ENCODE data around the gene ZNG1F.
"Not testable (repeated sequence)": the region's sequence is repeated elsewhere in the genome, so short reads cannot be mapped to it uniquely, and the experiment has no call there.

Gene ZNG1F

DNA sequence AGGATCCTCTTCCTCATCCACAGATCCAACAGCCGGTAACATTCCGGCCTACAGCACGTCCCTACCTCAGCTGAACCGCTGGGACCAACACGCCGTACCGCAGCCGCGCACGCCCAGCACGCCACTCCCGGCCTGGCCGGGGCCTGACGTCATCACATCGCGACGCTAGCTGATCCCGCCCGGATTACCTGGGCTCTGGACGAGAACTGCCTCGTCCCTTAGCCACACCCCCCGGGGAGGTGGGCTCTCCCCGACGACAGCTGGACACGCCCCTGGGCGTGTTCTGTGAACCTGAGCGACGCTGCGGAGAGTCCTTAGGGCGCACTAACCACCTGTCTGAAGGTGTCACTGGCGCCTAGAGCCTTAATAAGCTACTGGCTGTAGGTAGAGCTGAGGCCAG is at the start of gene ZNG1F:
Gene ZNG1F (minus strand): TSS at position 101 of the 400 bp plus-strand sequence. CDS start 59 bp downstream, at position 42.
- H3K4me3 ChIP-seq (ENCODE audit: low read depth, low read length); in situ Hi-C loops (cut with HindIII; ENCODE audit: low sequenced_read_pairs); DNase-seq (ENCODE audit: low read depth): not testable (repeated sequence)

DNA sequence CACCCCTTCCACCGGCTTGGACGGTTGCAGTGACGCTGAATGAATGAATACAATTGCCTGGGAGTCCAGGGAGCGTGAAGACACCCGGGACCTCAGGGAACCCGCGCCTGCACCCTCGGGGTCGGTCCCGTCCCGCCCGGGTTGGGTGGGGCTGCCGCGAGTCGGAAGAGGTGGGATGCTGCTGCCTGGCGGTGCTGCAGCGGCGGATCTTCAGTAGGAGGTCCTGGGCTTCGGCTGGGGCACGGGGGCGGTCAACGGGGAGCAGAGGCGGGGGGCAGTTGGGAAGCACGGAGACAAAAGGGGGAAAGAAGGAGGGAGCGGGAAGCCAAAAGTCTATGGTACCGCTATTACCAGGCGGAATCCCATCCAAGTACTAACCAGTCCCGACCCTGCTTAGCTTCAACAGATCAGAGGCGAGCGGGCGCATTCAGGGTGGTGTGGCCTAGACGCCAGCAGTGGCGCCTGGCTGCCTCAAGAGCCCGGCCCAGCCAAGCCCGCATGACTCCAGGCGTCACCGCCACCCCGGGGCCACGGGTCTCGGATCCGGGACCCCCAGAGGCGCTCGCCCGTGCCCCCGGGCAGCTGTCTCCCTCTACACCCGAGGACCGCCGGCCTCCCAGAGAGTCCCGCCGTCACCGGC is 48.1 kb upstream of the ZNG1F start:
- in situ Hi-C loops (cut with HindIII; ENCODE audit: low sequenced_read_pairs); DNase-seq (ENCODE audit: low read depth): not testable (repeated sequence)
- peak overlapping the region; percentile 20 for H3K4me3 ChIP-seq (ENCODE audit: low read depth, low read length)

DNA sequence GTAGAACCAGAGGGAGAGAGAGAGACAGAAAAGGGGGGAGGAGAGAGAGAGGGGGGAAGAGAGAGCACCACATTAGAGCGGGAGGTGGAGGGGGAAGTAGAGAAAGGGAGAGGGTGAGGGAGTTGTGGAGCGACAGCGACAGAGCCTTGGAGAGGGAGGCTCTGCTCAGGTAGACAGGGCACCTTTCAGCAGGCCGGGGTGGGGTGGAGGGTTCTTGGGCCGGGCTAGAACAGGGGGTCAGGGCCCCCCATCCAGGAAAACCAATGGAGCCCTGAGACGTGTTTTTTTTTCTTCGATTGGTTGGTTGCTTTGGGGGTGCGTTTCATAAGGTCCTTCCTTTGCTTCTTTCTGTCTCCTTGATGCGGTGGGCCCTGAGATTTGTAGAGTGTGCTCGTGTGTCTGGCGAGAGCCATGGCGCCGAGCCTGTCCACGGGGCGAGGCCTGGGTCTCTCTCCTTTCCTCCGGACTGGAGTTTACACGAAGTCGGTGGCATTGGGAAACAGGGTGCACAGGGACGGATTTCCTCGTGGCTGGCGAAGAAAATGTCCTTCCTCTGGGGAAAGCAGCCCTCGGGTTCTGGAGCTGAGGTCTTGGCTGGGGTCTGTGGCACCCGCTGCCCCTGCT is 47.5 kb upstream of the ZNG1F start:
- H3K4me3 ChIP-seq (ENCODE audit: low read depth, low read length); in situ Hi-C loops (cut with HindIII; ENCODE audit: low sequenced_read_pairs); DNase-seq (ENCODE audit: low read depth): not testable (repeated sequence)

DNA sequence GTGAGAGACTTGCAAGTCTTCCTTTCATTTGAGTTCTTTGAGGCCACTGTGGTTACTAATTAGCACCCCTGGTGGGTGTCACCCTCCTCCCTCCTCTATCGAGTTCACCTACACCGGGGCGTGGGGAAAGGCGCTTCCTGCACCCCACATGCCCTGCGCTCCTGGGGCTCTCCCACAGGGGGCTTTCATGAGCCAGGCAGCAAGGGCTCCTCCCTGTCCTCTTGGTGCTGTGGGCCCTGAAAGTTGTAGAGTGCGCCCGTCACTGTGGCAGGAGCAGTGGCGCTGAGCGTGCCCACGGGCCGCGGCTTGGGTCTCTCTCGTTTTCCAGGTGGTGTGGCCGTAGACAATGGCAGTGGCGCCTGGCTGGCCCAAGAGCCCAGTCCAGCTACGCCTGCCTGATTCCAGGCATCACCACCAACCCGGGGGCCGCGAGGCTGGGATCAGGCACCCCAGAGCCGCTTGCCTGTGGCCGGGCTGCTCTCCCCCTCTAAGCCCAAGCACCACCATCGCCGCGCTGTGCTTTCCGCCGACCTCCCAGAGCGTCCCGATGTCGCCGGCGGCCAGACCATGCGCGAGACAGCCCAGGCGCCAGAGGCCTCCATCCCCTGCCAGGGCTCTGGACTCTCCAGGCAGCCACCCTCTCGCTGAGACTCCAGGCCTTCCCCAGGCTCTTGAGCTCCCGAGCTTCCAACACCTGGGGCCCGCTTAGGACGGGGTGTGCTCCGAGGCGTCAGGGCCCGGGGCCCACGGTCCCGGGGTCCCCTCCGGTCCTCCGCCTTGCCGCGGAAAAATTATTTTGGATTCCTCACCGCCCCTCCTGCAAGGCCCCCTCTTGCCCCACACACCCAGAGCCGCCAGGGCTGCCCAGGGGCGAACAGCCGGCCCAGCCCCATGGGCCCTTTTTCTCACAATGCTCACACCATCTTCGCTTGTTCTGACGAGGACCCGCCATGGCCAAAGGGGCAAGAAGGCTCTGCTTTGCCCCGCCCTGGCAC is 46.0 kb upstream of the ZNG1F start:
- in situ Hi-C loops (cut with HindIII; ENCODE audit: low sequenced_read_pairs), result not testable (repeated sequence)

DNA sequence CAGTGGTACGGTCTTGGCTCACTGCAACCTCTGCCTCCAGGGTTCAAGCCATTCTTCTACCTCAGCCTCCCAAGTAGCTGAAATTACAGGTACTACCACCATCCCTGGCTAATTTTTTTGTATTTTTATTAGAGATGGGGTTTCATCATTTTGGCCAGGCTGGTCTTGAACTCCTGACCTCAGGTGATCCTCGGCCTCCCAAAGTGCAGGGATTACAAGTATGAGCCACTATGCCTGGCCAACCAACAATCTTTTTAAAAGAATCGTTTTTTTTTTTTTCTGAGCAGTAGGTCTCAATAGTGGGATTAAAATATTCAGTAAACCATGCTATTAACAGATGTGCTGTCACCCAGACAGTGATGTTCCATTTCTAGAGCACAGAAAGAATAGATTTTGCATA is 45.1 kb upstream of the ZNG1F start:
- DNase-seq (ENCODE audit: low read depth); H3K4me3 ChIP-seq (ENCODE audit: low read depth, low read length); in situ Hi-C loops (cut with HindIII; ENCODE audit: low sequenced_read_pairs): not testable (repeated sequence)

More for the DNA sequence above, 46.0 kb upstream of the ZNG1F start:
- peak overlapping the region; percentile 23 for H3K4me3 ChIP-seq (ENCODE audit: low read depth, low read length)
- not testable (repeated sequence) for DNase-seq (ENCODE audit: low read depth)

DNA sequence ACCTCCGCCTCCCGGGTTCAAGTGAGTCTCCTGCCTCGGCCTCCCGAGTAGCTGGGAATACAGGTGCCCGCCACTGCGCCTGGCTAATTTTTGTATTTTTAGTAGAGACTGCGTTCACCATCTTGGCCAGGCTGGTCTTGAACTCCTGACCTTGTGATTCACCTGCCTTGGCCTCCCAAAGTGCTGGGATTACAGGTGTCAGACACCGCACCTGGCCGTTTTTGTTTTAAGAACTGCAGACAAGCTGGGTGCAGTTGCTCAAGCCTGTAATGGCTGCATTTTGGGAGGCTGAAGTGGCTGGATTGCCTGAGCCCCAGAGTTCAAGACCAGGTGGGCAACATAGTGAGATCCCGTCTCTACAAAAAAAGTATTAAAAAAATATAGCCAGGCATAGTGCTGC is 43.2 kb upstream of the ZNG1F start:
- H3K4me3 ChIP-seq (ENCODE audit: low read depth, low read length); in situ Hi-C loops (cut with HindIII; ENCODE audit: low sequenced_read_pairs); DNase-seq (ENCODE audit: low read depth): not testable (repeated sequence)

DNA sequence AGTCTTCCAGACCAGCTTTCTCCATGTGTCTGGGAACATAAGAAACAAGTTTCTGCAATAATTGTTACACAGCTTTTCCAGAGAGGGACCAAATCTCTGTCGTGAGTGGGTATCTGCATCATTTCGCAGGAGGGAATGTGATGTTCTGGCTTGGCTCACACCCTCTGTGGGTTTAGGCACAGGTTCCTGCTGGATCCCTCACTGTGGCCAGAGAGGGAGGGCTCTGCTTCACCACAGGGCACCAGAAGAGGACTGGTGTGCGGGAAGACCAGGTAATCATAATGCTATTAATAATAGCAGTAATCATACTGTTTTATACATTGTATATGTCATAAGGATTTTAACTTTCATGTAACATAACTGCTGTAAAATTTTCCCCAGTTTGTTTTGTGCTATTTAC is 41.3 kb upstream of the ZNG1F start:
- in situ Hi-C loops (cut with HindIII; ENCODE audit: low sequenced_read_pairs); H3K4me3 ChIP-seq (ENCODE audit: low read depth, low read length); DNase-seq (ENCODE audit: low read depth): not testable (repeated sequence)

DNA sequence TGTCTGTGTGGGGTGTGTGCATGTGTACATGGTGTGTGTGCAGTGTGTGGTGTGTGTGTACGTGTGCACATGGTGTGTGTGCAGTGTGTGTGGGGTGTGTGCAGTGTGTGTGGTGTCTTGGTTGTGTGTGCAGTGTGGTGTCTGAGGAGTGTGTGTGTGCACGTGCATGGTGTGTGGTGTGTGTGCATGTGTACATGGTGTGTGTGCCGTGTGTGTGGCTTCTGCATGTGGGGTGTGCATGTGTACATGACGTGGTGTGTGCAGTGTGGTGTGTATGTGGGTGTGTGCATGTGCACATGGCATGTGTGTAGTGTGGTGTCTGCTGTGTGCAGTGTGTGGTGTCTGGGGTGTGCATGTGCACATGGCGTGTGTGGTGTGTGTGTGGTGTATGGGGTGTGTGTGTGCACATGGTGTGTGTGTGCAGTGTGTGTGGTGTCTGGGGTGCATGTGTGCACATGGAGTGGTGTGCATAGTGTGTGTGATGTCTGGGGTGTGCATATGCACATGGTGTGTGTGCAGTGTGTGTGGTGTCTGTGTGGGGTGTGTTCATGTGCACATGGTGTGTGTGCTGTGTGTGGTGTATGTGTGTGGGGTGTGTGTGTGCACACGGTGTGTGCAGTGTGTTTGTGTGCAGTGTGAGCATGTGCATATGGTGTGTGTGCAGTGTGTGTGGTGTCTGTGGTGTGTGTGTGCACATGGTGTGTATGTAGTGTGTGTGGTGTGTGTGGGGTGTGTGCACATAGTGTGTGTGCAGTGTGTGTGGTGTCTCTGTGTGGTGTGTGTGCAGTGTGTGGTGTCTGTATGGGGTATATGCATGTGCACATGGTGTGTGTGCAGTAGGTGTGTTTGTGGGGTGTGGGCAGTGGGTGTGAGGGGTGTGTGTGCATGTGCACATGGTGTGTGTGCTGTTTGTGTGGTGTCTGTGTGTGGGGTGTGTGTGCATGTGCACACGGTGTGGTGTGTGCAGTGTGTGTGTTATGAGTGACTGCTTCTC is 40.6 kb upstream of the ZNG1F start:
- H3K4me3 ChIP-seq (ENCODE audit: low read depth, low read length), result no peak overlapping the region
- no peak for DNase-seq (ENCODE audit: low read depth)
- in situ Hi-C loops (cut with HindIII; ENCODE audit: low sequenced_read_pairs), result no loop called here
- TF ChIP-seq, protein P1, sequence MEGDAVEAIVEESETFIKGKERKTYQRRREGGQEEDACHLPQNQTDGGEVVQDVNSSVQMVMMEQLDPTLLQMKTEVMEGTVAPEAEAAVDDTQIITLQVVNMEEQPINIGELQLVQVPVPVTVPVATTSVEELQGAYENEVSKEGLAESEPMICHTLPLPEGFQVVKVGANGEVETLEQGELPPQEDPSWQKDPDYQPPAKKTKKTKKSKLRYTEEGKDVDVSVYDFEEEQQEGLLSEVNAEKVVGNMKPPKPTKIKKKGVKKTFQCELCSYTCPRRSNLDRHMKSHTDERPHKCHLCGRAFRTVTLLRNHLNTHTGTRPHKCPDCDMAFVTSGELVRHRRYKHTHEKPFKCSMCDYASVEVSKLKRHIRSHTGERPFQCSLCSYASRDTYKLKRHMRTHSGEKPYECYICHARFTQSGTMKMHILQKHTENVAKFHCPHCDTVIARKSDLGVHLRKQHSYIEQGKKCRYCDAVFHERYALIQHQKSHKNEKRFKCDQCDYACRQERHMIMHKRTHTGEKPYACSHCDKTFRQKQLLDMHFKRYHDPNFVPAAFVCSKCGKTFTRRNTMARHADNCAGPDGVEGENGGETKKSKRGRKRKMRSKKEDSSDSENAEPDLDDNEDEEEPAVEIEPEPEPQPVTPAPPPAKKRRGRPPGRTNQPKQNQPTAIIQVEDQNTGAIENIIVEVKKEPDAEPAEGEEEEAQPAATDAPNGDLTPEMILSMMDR (IDR thresholded peaks at IDR 0.05; ENCODE audit: low read depth, low read length, missing control alignments), result no peak

DNA sequence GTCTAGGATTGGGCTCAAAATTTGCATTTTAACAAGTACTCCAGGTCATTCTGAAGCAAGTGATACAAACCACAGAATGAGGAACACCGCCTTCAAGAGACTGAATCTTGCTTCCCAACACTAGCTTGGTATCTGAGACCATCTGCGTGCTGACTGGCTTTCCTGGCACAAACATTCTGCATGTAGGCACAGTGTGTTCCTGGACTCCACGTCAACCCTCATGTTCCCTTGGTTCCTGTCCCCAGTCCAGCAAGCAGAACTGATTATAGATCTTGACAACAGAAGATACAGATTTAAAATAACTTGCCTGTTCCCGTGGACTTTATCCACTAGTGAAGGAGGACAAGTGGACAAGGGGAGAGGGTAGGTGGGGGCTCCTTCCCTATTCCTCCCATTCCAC is 30.7 kb upstream of the ZNG1F start:
- in situ Hi-C loops (cut with HindIII; ENCODE audit: low sequenced_read_pairs); H3K4me3 ChIP-seq (ENCODE audit: low read depth, low read length); DNase-seq (ENCODE audit: low read depth): not testable (repeated sequence)

DNA sequence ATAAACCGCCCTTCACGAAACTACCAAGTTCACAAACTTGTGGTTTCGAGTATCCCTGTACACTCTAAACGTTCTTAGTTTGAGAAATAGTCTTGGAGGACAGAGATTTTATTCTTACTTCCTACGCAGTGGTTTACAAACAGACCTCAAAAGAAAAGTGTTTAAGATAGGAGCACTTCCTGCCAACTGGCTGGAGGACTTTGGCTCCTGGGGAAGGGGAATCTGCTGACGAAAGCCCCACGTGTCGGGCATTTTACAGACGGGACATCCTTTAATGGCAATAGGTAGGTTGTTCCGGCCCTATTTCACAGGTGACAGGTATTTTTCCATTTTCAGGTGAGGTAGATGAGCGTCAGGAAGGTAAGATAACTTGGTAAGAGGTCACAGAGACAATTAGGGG is 678 bp downstream of the ZNG1F start:
- in situ Hi-C loops (cut with HindIII; ENCODE audit: low sequenced_read_pairs); H3K4me3 ChIP-seq (ENCODE audit: low read depth, low read length): not testable (repeated sequence)

DNA sequence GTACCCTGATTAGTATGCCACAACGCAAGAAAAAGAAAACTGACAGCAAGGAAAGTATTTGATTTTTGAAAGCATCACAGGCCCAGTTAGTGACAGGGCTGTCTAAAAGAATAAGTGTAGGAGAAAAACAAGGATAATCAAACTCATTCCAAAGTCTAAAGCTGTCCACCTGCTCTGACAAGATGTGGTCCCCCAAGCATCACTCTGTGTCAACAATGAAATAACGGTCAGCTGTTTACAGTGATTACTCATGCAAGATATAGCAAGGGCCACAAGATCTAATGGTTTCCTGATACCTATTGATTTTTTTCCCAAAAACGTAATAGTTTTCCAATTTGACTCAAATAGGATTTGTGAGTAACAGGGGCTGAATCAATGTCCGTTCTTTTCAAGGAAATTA is 14.1 kb downstream of the ZNG1F start:
- in situ Hi-C loops (cut with HindIII; ENCODE audit: low sequenced_read_pairs); DNase-seq (ENCODE audit: low read depth); H3K4me3 ChIP-seq (ENCODE audit: low read depth, low read length): not testable (repeated sequence)

More for the DNA sequence above, 678 bp downstream of the ZNG1F start:
- not testable (repeated sequence) for DNase-seq (ENCODE audit: low read depth)

DNA sequence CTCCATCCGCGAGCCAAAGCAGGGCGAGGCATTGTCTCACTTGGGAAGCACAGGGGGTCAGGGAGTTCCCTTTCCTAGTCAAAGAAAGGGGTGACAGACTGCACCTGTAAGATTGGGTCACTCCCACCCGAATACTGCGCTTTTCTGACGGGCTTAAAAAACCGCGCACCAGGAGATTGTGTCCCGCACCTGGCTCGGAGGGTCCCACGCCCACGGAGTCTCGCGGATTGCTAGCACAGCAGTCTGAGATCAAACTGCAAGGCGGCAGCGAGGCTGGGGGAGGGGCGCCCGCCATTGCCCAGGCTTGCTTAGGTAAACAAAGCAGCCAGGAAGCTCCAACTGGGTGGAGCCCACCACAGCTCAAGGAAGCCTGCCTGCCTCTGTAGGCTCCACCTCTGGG is 39.0 kb downstream of the ZNG1F start:
- in situ Hi-C loops (cut with HindIII; ENCODE audit: low sequenced_read_pairs), result not testable (repeated sequence)

DNA sequence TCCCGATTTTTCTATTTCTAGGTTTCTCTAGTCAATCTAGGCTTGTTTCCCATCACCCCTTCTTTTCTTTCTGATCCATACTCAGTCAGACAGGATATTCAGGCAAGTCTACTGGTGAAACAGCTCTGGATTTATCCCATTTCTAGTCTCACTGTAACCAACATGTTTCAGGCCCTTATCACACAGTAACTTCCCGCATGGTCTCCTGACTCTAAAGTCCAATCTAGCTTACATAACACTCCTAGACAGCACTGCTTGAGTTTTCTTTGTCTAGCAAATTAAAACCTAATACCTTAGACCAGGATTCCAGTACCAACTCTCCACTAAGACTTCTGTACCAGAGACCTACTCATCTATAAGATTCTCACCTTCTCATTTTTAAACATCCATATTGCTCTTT is 47.2 kb downstream of the ZNG1F start:
- DNase-seq (ENCODE audit: low read depth); H3K4me3 ChIP-seq (ENCODE audit: low read depth, low read length); in situ Hi-C loops (cut with HindIII; ENCODE audit: low sequenced_read_pairs): not testable (repeated sequence)

More for the DNA sequence above, 39.0 kb downstream of the ZNG1F start:
- H3K4me3 ChIP-seq (ENCODE audit: low read depth, low read length); DNase-seq (ENCODE audit: low read depth): not testable (repeated sequence)

DNA sequence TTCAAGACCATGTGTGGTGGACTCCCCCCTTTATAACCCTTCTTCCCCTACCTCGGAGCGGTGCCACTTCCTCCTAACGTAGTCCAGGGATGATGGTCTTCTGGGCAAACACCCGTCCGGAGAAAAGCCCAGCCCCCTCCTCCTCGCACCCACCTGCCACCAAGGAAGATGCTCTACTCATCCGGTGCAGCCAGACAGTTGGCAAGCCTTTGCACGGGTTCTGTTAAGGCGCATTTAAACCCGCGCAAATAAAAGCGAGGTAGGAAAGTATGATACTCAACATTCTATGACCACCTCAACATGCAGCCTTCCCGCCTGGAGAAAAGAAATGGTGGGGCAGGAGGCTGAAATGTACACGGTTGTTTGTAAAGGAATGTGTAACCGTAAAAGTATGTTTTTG is 60.5 kb downstream of the ZNG1F start, which contains the start of gene FOXD4L6:
Gene FOXD4L6 (minus strand): TSS at position 101 of the 400 bp plus-strand sequence. CDS start 298 bp downstream, outside the sequence.
- DNase-seq (ENCODE audit: low read depth); in situ Hi-C loops (cut with HindIII; ENCODE audit: low sequenced_read_pairs): not testable (repeated sequence)

More for the DNA sequence above, 60.5 kb downstream of the ZNG1F start, which contains the start of gene FOXD4L6:
- H3K4me3 ChIP-seq (ENCODE audit: low read depth, low read length), result not testable (repeated sequence)

Measured in astrocyte of the cerebellum (primary cell).